ENCODE measurements around the gene OR9G4.

Gene OR9G4

GRCh38 chr11:56716379-56716854 is 32.1 kb downstream of the OR9G4 start:
- no peak overlapping the region for H3K4me2 ChIP-seq (ENCODE audit: low read length)
- no peaks in the 10 kb centered on the region for H3K27me3 ChIP-seq (ENCODE audit: control insufficient read depth, insufficient read depth, low read length)
- H3K36me3 ChIP-seq (ENCODE audit: control insufficient read depth, insufficient read depth, low read length), result no peaks in the 10 kb centered on the region
- H3K4me1 ChIP-seq, result no peaks in the 10 kb centered on the region
- no peak overlapping the region for H3K9ac ChIP-seq
- no peak overlapping the region for H3K27ac ChIP-seq
- H3K9me3 ChIP-seq (ENCODE audit: control insufficient read depth, low read length), result no peaks in the 10 kb centered on the region
- no peak overlapping the region for H2AFZ ChIP-seq
- TF ChIP-seq CTCF (IDR thresholded peaks at IDR 0.05), result no peak
- no peaks in the 10 kb centered on the region for H3K79me2 ChIP-seq
- no peak overlapping the region for H3K4me3 ChIP-seq (ENCODE audit: low read depth, low read length)

- no peak overlapping the region for H3K27ac ChIP-seq
- no peaks in the 10 kb centered on the region for H3K9me3 ChIP-seq (ENCODE audit: control insufficient read depth, low read length)
- no peak overlapping the region for H3K4me2 ChIP-seq (ENCODE audit: low read length)
- H3K9ac ChIP-seq, result no peak overlapping the region
- H3K4me1 ChIP-seq, result no peaks in the 10 kb centered on the region
- H3K36me3 ChIP-seq (ENCODE audit: control insufficient read depth, insufficient read depth, low read length), result no peaks in the 10 kb centered on the region
- no peak overlapping the region for H2AFZ ChIP-seq
- no peak overlapping the region for H3K4me3 ChIP-seq (ENCODE audit: low read depth, low read length)
- H3K27me3 ChIP-seq (ENCODE audit: control insufficient read depth, insufficient read depth, low read length), result no peaks in the 10 kb centered on the region
- no peaks in the 10 kb centered on the region for H3K79me2 ChIP-seq
- no peak for TF ChIP-seq CTCF (IDR thresholded peaks at IDR 0.05)
These were observed 34.3 kb downstream of the OR9G4 start for GRCh38 chr11:56714206-56714605.

- H3K27ac ChIP-seq, result no peak overlapping the region
- no peaks in the 10 kb centered on the region for H3K9me3 ChIP-seq (ENCODE audit: control insufficient read depth, low read length)
- H3K9ac ChIP-seq, result no peak overlapping the region
- H3K4me3 ChIP-seq (ENCODE audit: low read depth, low read length), result no peak overlapping the region
- H3K79me2 ChIP-seq, result no peaks in the 10 kb centered on the region
- TF ChIP-seq CTCF (IDR thresholded peaks at IDR 0.05), result no peak
- no peaks in the 10 kb centered on the region for H3K27me3 ChIP-seq (ENCODE audit: control insufficient read depth, insufficient read depth, low read length)
- no peaks in the 10 kb centered on the region for H3K4me1 ChIP-seq
- no peak overlapping the region for H3K4me2 ChIP-seq (ENCODE audit: low read length)
- H2AFZ ChIP-seq, result no peak overlapping the region
- no peaks in the 10 kb centered on the region for H3K36me3 ChIP-seq (ENCODE audit: control insufficient read depth, insufficient read depth, low read length)
These were observed 42.0 kb downstream of the OR9G4 start for GRCh38 chr11:56706486-56706885.

GRCh38 chr11:56705784-56706396 is 42.6 kb downstream of the OR9G4 start:
- Histone ChIP-seq H3K4me1 (no peaks in the 10 kb centered on the region), H3K27me3 (ENCODE audit: control insufficient read depth, insufficient read depth, low read length) (no peaks in the 10 kb centered on the region), H3K4me3 (ENCODE audit: low read depth, low read length) (no peak overlapping the region), H3K79me2 (no peaks in the 10 kb centered on the region), H3K36me3 (ENCODE audit: control insufficient read depth, insufficient read depth, low read length) (no peaks in the 10 kb centered on the region), H2AFZ (no peak overlapping the region), H3K27ac (no peak overlapping the region), H3K4me2 (ENCODE audit: low read length) (no peak overlapping the region), H3K9ac (no peak overlapping the region), H3K9me3 (ENCODE audit: control insufficient read depth, low read length) (no peaks in the 10 kb centered on the region)
- TF ChIP-seq CTCF (IDR thresholded peaks at IDR 0.05), result no peak

GRCh38 chr11:56700914-56701485 is 47.5 kb downstream of the OR9G4 start:
- no peaks in the 10 kb centered on the region for H3K9me3 ChIP-seq (ENCODE audit: control insufficient read depth, low read length)

More at GRCh38 chr11:56700914-56701485, 47.5 kb downstream of the OR9G4 start:
- Histone ChIP-seq H3K27ac (no peak overlapping the region), H3K4me2 (ENCODE audit: low read length) (no peak overlapping the region), H2AFZ (no peak overlapping the region), H3K9ac (no peak overlapping the region), H3K79me2 (no peaks in the 10 kb centered on the region), H3K4me1 (no peaks in the 10 kb centered on the region), H3K27me3 (ENCODE audit: control insufficient read depth, insufficient read depth, low read length) (no peaks in the 10 kb centered on the region), H3K36me3 (ENCODE audit: control insufficient read depth, insufficient read depth, low read length) (no peaks in the 10 kb centered on the region), H3K4me3 (ENCODE audit: low read depth, low read length) (no peak overlapping the region)
- no peak for TF ChIP-seq CTCF (IDR thresholded peaks at IDR 0.05)

Data from parathyroid adenoma (tissue), 2 donors.